HG03565 (cell line): ENCODE results near the gene OR5B17.
"Not testable (repeated sequence)": the region's sequence is repeated elsewhere in the genome, so short reads cannot be mapped to it uniquely, and the experiment has no call there.

Experiments used
- ATAC-seq: cut with Tn5 transposase; IDR thresholded peaks from one replicate; pipeline ENCODE4 v1.9.1; 2021; ENCODE audit warnings: mild to moderate bottlenecking, moderate library complexity; ENCODE audit not compliant: unreplicated experiment

The OR5B17 gene

GRCh38 chr11:58358969-58359368 lies at the start of gene OR5B17:
Gene OR5B17 (minus strand): TSS chr11:58359069. CDS start chr11:58359069, 0 bp downstream.
- no peak for ATAC-seq

GRCh38 chr11:58406774-58407173 lies 47.9 kb upstream of the OR5B17 start, which contains the start of gene OR5B3:
Gene OR5B3 (minus strand): TSS chr11:58406874. CDS start chr11:58403409, 3,465 bp downstream.
- ATAC-seq, result no peak

DNA sequence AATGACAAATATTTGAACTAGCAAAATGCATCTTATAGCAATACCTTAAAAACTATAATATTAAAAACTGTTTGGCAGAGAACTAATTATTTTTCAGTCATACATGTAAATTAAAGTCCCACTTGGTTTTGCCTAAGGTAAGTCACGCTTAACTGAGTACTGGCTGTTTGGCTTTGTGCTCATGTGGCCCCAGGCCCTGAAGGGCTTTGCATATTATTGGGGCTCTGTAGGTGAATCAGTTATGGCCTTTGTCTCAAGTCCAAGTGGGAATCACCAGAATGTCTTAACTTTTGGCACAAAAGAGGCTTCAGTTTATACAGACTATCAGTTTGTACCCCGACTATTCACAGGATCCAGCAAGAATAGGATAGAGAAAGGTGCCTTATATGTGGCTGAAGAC lies 40.8 kb upstream of the OR5B17 start:
- ATAC-seq, result not testable (repeated sequence)

GRCh38 chr11:58395581-58395980 lies 36.7 kb upstream of the OR5B17 start:
- no peak for ATAC-seq

GRCh38 chr11:58394195-58394594 lies 35.3 kb upstream of the OR5B17 start:
- ATAC-seq, result no peak

DNA sequence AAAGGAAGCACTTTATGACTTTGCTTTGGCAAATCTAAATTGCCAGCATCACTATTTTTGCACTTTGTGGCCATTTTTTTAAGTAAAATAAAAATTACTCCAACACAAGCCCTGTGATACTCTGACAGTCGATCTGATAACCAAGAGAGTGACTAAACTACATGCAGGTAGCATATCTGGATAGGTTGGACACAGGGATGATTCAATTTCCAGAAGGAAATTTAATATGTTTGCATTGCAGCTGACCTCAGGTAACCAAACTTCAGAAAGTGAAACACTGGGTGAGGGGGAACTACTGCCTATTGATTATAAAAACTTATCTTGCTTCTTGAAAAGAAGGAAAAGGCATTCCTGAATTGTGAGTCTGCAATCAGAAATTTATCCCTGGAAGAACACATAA lies 33.9 kb upstream of the OR5B17 start:
- ATAC-seq, result no peak

DNA sequence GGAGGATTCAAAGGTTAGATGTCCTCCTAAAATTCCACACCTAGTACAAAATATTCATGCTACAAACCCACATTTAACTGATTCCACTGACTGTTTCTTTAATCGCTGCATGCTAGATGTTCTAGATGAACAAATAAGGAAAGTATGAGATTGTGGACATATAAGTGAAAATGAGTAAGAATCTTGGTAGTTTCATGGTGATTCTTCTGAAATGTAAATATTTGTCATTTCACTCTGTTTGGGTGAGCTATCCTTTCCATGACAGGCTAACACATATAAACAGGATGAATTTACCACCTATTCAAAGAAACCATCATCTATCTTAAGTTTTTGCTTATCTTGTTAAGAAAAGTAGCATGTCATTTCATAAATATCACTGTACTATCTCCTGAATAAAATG lies 33.0 kb upstream of the OR5B17 start:
- ATAC-seq, result no peak

DNA sequence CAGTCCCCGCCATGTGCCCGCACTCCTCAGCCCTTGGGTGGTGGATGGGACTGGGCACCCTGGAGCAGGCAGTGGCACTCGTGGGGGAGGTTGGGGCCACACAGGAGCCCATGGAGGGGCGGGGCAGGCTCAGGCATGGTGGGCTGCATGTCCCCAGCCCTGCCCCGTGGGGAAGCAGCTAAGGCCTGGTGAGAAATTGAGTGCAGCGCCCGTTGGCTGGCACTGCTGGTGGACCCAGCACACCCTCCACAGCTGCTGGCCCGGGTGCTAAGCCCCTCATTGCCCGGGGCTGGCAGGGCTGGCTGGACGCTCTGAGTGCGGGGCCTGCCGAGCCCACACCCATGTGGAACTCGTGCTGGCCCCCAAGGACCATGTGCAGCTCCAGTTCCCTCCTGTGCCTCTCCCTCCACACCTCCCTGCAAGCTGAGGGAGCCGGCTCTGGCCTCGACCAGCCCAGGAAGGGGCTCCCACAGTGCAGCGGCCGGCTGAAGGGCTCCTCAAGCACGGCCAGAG lies 31.7 kb upstream of the OR5B17 start:
- ATAC-seq, result no peak

GRCh38 chr11:58354727-58355126 lies 4.1 kb downstream of the OR5B17 start:
- ATAC-seq, result no peak

DNA sequence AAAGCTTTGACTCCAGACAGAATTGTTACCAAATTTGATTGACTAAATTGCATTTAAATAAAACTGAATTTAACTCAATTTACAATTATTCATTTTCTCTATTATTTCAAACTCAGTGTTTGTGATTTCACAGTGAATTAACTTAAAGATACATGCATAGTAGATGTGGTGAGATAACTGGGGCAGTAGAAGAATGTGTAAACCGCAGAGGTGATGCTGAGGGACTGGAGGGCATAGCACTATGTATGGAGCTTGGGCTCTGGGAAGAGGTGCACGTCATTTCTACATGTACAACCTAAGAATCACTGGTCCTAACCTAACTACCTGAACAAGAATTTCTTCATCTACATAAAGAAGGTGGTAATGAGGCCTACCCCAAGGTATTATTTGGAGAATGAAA lies 13.7 kb downstream of the OR5B17 start:
- no peak for ATAC-seq

- ATAC-seq, result no peak
Observed at GRCh38 chr11:58334708-58335107, 24.2 kb downstream of the OR5B17 start.

DNA sequence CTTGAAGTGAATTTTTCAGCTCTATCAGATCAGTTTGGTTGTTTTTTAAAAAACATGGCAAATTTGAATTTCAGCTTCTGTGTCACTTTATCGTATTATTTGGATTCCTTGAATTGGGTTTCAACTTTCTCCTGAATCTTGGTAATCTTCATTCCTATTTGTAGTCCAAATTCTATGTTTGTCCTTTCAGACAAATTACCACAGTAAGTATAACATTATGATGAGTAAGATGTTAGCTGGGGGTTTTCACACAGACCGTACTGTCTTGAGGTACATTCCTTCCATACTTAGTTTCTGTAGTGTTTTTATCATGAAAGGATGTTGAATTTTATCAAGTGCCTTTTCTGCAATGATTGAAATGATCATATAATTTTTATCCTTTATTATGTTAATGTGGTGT lies 28.0 kb downstream of the OR5B17 start:
- no peak for ATAC-seq

- no peak for ATAC-seq
Observed at GRCh38 chr11:58318532-58318931, 40.3 kb downstream of the OR5B17 start.

GRCh38 chr11:58316142-58316541 lies 42.7 kb downstream of the OR5B17 start:
- no peak for ATAC-seq
